GM18951 (cell line): Measurements from ENCODE around the gene FAM174C.

Source experiments
- POLR2A ChIP-seq: IDR thresholded peaks from 4 replicates; pipeline ENCODE4 v1.6.1; 2011; ENCODE audit warnings: mild to moderate bottlenecking; ENCODE audit not compliant: insufficient read length, insufficient read depth; ENCODE audit errors: extremely low read depth
- in situ Hi-C: fragments of 300-500 bp; cut with MboI; formaldehyde crosslinking; loops from one replicate; pipeline ENCODE4 v1.12.0; 2022; ENCODE audit warnings: low sequenced_read_pairs, mixed read lengths, inconsistent platforms; ENCODE audit not compliant: unreplicated experiment

FAM174C gene

DNA sequence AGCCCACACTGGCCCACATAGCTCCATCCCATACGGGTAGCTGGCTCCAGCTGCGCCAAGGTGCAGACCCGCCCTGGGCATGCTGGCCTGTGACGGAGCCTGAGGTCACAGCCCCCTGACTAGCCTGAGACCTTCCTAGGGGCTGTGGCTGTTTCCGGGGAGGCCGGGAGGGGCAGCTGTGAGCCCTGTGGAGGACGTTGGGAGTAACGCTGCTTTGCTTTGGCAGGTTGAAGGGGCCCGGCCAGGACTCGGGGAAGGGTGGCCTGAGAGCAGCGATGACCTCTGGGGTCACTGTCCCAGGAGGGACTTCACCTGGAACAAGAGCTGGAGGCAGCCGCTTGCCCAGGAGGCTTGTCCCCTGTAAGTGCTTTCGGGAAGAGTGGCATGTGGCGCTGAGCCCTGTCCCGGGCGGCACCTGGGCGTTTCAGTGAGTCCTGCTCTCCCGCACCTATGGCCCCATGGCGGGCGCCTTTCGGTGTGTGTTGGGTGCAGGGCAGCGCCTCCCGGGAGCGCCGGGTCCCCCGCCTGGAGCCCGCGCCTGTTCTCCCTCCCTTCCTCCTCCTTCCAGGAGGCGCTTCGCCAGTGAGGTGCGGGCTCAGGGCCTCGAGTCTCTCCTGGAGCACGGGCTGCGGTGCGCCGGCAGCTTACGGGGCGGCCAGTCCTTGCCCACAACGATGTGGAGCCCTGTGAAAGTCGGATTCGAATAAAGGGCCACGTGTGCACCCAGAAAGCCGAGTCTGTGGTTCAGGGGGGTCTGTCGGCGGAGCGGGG lies 1.1 kb upstream of the FAM174C start:
- in situ Hi-C loops, result no loop called here
- no peak for TF ChIP-seq POLR2A

GRCh38 chr19:1274852-1275259 lies 474 bp upstream of the FAM174C start:
- in situ Hi-C loops, result no loop called here
- no peak for TF ChIP-seq POLR2A

- in situ Hi-C loops, result no loop called here
- no peak for TF ChIP-seq POLR2A
Measured at GRCh38 chr19:1275976-1276627, 772 bp downstream of the FAM174C start.

DNA sequence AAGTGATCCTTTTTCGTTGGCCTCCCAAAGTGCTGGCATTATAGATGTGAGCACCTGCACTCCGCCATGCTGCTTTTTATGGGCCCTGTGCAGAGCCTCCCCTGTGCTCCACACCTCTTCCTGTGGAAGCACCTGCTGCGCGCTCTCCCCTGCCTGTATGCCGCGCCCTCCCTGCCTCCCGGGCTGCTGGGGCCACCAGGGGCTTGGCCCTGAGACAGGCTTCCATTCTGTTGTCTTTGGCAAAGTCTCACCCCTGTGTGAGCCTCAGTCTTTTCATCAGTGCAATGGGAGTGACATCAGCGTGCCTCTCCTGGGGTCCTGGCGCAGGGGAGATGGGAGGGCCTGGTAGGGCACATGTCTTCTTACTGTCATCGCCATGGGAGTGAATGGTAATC lies 1.3 kb downstream of the FAM174C start:
- in situ Hi-C loops, result no loop called here
- no peak for TF ChIP-seq POLR2A

- in situ Hi-C loops, result no loop called here
Measured at GRCh38 chr19:1277061-1277460, 1.7 kb downstream of the FAM174C start.

GRCh38 chr19:1278074-1278473 lies 2.7 kb downstream of the FAM174C start:
- no peak for TF ChIP-seq POLR2A
- in situ Hi-C loops, result no loop called here

More at GRCh38 chr19:1277061-1277460, 1.7 kb downstream of the FAM174C start:
- TF ChIP-seq POLR2A, result no peak

GRCh38 chr19:1278713-1279660 lies 3.7 kb downstream of the FAM174C start:
- in situ Hi-C loops, result no loop called here
- no peak for TF ChIP-seq POLR2A

DNA sequence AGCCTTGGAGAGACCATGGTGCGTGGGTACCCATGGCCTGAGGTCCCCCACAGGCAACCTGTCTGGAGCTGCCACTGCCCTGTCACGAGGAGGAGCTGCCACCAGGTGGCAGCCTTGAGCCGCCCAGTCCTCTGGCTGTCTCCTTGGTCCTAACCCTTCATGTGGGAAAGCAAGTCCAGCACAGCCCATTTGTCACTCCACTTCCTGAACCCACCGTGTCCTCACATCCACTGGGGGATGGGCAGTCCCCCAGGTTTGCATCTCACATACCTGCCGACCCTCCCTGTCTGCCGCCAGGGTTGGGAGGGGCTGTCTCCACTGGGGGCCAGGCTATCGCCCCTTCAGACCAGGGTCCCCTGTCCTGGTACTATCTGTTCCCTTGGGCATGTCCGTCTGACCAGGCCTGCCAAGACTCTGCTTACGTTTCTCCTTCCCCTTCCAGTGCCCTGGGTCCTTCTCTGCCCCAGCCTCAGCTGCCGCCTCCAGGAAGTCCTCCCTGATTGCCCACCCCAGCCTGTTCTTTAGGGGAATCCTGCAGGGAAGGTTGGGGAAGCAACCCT lies 4.5 kb downstream of the FAM174C start:
- TF ChIP-seq POLR2A, result no peak
- in situ Hi-C loops, result no loop called here

DNA sequence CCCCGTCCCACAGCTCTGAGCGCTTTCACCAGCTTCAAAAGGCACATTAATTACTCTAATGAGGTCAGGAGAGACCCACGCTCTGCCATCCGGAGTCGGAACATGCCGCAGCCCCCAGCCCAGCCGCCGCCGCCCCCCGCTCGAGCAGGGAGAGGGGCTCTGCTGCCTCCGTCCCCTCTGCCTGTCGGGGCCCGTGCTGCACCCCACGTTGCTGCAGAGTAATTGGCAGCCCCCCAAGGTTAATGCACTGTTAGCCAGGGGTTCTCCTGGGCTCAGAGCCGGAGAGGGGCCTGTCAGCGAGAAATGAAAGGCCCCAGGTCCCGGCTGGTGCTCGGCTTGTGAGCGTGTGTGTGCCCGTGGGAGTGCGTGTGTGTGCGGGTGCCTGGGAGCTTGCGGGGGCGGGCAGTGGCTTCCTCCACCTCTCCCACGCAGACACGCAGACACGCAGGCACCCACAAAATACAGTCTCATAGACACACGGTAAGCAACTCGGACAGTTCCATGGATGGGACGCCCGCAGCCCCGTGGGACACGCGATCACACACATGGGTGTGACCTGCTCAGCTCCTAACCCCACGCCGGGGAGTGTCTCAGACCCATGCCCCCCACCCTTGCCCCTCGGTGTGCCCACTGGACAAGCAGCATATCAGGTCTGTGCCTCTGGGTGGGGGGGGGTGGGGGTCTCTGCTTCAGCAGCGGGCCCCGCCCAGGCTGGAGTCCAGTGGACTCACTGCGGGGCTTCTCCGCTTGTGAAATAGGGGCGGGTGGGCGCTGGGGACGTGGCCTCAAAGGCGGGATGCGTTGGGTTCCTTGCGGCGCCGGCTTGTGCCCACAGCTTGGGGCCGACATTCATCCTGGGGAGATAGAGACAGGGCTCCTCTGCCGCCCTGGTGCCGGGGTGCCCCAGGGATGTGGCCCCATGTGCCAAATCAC lies 5.6 kb downstream of the FAM174C start:
- in situ Hi-C loops, result no loop called here
- TF ChIP-seq POLR2A, result no peak

GRCh38 chr19:1281569-1282287 lies 6.4 kb downstream of the FAM174C start:
- no peak for TF ChIP-seq POLR2A
- in situ Hi-C loops, result no loop called here

DNA sequence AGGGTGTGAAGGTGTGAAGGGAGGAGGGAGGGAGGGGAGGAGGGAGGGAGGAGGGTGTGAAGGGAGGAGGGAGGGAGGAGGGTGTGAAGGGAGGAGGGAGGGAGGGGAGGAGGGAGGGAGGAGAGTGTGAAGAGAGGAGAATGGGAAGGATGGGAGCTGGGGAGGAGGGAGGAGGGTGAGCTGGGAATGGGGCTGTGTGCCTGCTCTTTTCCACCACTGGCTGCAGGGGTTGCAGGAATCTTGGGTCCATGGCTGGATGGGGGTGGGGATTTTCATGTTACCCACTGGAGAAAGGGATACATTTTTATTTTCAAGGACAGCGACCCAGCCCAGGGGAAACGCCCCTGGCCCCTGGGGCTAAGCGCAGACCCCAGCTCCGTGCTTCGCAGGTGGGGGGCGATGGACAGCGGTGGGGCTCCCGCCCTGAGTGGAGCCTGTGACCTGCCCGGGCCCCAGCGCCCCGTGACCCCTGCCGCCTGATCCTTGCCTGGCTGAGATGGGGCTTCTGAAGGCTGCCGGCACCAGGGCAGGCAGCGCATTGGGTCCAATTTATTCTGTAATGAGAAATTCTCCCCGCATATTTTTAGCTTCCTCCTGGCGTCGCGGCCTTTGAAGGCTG lies 7.4 kb downstream of the FAM174C start:
- in situ Hi-C loops, result no loop called here
- no peak for TF ChIP-seq POLR2A
